Hepatocyte (in vitro differentiated cells): ENCODE results near the gene DEFB127. TPM values are rescaled to one million over a fixed set of nuclear protein-coding genes. Genes with fewer than 3 reads are reported as not detected.
"Not testable (repeated sequence)": the region's sequence is repeated elsewhere in the genome, so short reads cannot be mapped to it uniquely, and the experiment has no call there.

Experiments used
- DNase-seq: peaks from one replicate; pipeline ENCODE4 v3.0.0-alpha.2; 2016; ENCODE audit warnings: low spot score
- H2AFZ ChIP-seq: fragments of 200-600 bp; sonication (generic); 2 replicates; pipeline ENCODE4 v1.6.0; 2016; ENCODE audit warnings: antibody characterized with exemption, mild to moderate bottlenecking
- H3K27ac ChIP-seq: fragments of 200-600 bp; sonication (generic); 2 replicates; pipeline ENCODE4 v1.5.1; 2016; ENCODE audit warnings: mild to moderate bottlenecking
- H3K27me3 ChIP-seq: fragments of 200-600 bp; sonication (generic); 2 replicates; pipeline ENCODE4 v1.6.1; 2016
- H3K36me3 ChIP-seq: fragments of 200-600 bp; sonication (generic); replicated peaks from 2 replicates; pipeline ENCODE4 v1.5.1; 2016; ENCODE audit warnings: low read depth; ENCODE audit not compliant: insufficient read depth
- H3K4me1 ChIP-seq: fragments of 200-600 bp; sonication (generic); 2 replicates; pipeline ENCODE4 v1.5.1; 2016; ENCODE audit warnings: mild to moderate bottlenecking, moderate library complexity; ENCODE audit not compliant: insufficient read depth
- H3K4me2 ChIP-seq: fragments of 200-600 bp; sonication (generic); 2 replicates; pipeline ENCODE4 v1.6.0; 2016
- H3K4me3 ChIP-seq: fragments of 200-600 bp; sonication (generic); 2 replicates; pipeline ENCODE4 v1.5.1; 2016; ENCODE audit warnings: mild to moderate bottlenecking
- H3K79me2 ChIP-seq: fragments of 200-600 bp; sonication (generic); 2 replicates; pipeline ENCODE4 v1.6.0; 2017; ENCODE audit warnings: mild to moderate bottlenecking
- H3K9me2 ChIP-seq: fragments of 200-600 bp; sonication (generic); replicated peaks from 2 replicates; pipeline ENCODE4 v1.6.0; 2017; ENCODE audit warnings: mild to moderate bottlenecking; ENCODE audit not compliant: insufficient read depth
- H3K9me3 ChIP-seq: fragments of 200-600 bp; sonication (generic); 2 replicates; pipeline ENCODE4 v1.5.1; 2016; ENCODE audit warnings: low read depth, mild to moderate bottlenecking
- H4K20me1 ChIP-seq: fragments of 200-600 bp; sonication (generic); 2 replicates; pipeline ENCODE4 v1.6.0; 2016; ENCODE audit warnings: mild to moderate bottlenecking; ENCODE audit not compliant: insufficient read depth, poor library complexity, severe bottlenecking
- CTCF ChIP-seq: fragments of 200-600 bp; sonication (generic); IDR thresholded peaks from 2 replicates; pipeline ENCODE4 v1.5.1; 2016; ENCODE audit warnings: antibody characterized with exemption, mild to moderate bottlenecking; ENCODE audit not compliant: poor library complexity
- EZH2 ChIP-seq: fragments of 200-600 bp; sonication (generic); IDR thresholded peaks from 2 replicates; pipeline ENCODE4 v1.6.1; 2016; ENCODE audit warnings: antibody characterized with exemption, mild to moderate bottlenecking, borderline replicate concordance
- EZH2phosphoT487 ChIP-seq: fragments of 200-600 bp; sonication (generic); IDR thresholded peaks from one replicate; pipeline ENCODE4 v1.6.1; 2018; ENCODE audit warnings: antibody characterized with exemption, mild to moderate bottlenecking, low read depth, moderate library complexity; ENCODE audit not compliant: unreplicated experiment, severe bottlenecking
- WGBS: methylation state at CpG from one replicate; pipeline ENCODE4 v1.1.6; 2016; ENCODE audit warnings: low lambda C conversion rate; ENCODE audit errors: missing lambda C conversion rate; 5-methylcytosine and 5-hydroxymethylcytosine counted together
- polyA plus RNA-seq: library from polyadenylated mRNA; unstranded; fragments of >200 nt; fragmentation: Nextera tagmentation; extraction: Ambion mirVana; gene quantifications from 2 replicates; pipeline ENCODE4 v1.2.1, GENCODE V29; 2016
- total RNA-seq: library from RNA; depleted of rRNA; stranded (reverse); fragments of >200 nt; gene quantifications from 2 replicates; pipeline ENCODE4 v1.2.3, GENCODE V29; 2014

DEFB127 gene
- total and polyA plus RNA-seq, 2 experiments from 2014 or later, result not detected

GRCh38 chr20:187733-188132, 30.5 kb downstream of the DEFB127 start:
- Histone ChIP-seq H4K20me1 (no peaks in the 10 kb centered on the region), H2AFZ (no peak overlapping the region), H3K9me3 (no peaks in the 10 kb centered on the region), H3K79me2 (no peaks in the 10 kb centered on the region), H3K4me3 (no peak overlapping the region), H3K27me3 (no peaks in the 10 kb centered on the region), H3K9me2 (no peaks in the 10 kb centered on the region), H3K4me1 (no peaks in the 10 kb centered on the region), H3K36me3 (no peaks in the 10 kb centered on the region), H3K27ac (no peak overlapping the region), H3K4me2 (no peak overlapping the region)
- 71% methylated on average over 2 of the region's 2 CpGs for WGBS
- TF ChIP-seq EZH2phosphoT487, result no peak
- TF ChIP-seq CTCF, result no peak
- no peak for TF ChIP-seq EZH2
- no peak for DNase-seq

- no peaks in the 10 kb centered on the region for H4K20me1 ChIP-seq
- H3K9me2 ChIP-seq, result no peaks in the 10 kb centered on the region
- WGBS, result 69% methylated on average over 7 of the region's 7 CpGs
- TF ChIP-seq CTCF (no peak), EZH2phosphoT487 (no peak), EZH2 (no peak)
- no peaks in the 10 kb centered on the region for H3K27me3 ChIP-seq
- H3K4me1 ChIP-seq, result no peaks in the 10 kb centered on the region
- no peak within 1 kb of the TSS for H3K27ac ChIP-seq
- H3K79me2 ChIP-seq, result no peaks in the 10 kb centered on the region
- no peak within 1 kb of the TSS for H2AFZ ChIP-seq
- no peak within 1 kb of the TSS for H3K4me2 ChIP-seq
- no peaks in the 10 kb centered on the region for H3K9me3 ChIP-seq
- DNase-seq, result no peak
- no peaks in the 10 kb centered on the region for H3K36me3 ChIP-seq
- H3K4me3 ChIP-seq, result no peak within 1 kb of the TSS
Observed at GRCh38 chr20:189611-190010, 32.4 kb downstream of the DEFB127 start, which contains the start of gene DEFB128. DEFB128 (minus strand) TSS chr20:189711; CDS start chr20:189623, 88 bp downstream.

- Histone ChIP-seq H4K20me1 (no peaks in the 10 kb centered on the region), H3K27ac (no peak overlapping the region), H3K9me2 (no peaks in the 10 kb centered on the region), H3K4me1 (no peaks in the 10 kb centered on the region), H3K9me3 (no peaks in the 10 kb centered on the region), H3K36me3 (no peaks in the 10 kb centered on the region), H3K79me2 (no peaks in the 10 kb centered on the region), H3K4me3 (no peak overlapping the region), H2AFZ (no peak overlapping the region), H3K4me2 (no peak overlapping the region), H3K27me3 (no peaks in the 10 kb centered on the region)
- DNase-seq, result no peak
- TF ChIP-seq EZH2 (no peak), EZH2phosphoT487 (no peak)
- WGBS, result 76% methylated on average over 1 of the region's 1 CpG
Observed at GRCh38 chr20:198225-198624, 41.0 kb downstream of the DEFB127 start.

- Histone ChIP-seq H3K27me3 (no peaks in the 10 kb centered on the region), H3K9me3 (no peaks in the 10 kb centered on the region), H3K27ac (no peak overlapping the region), H3K79me2 (no peaks in the 10 kb centered on the region), H2AFZ (no peak overlapping the region), H3K4me1 (no peaks in the 10 kb centered on the region), H3K4me2 (no peak overlapping the region), H3K4me3 (no peak overlapping the region), H4K20me1 (no peaks in the 10 kb centered on the region), H3K36me3 (no peaks in the 10 kb centered on the region), H3K9me2 (no peaks in the 10 kb centered on the region)
- no peak for DNase-seq
- WGBS, result 83% methylated on average over 4 of the region's 4 CpGs
- no peak for TF ChIP-seq EZH2phosphoT487
- no peak for TF ChIP-seq CTCF
- TF ChIP-seq EZH2, result no peak
Observed at GRCh38 chr20:199996-200395, 42.7 kb downstream of the DEFB127 start.

GRCh38 chr20:203630-204029, 46.4 kb downstream of the DEFB127 start:
- not testable (repeated sequence) for H3K27ac ChIP-seq, H3K9me3 ChIP-seq, H3K79me2 ChIP-seq, H2AFZ ChIP-seq, H3K4me2 ChIP-seq, H3K9me2 ChIP-seq, H3K36me3 ChIP-seq, H3K4me3 ChIP-seq, H3K27me3 ChIP-seq, H3K4me1 ChIP-seq, H4K20me1 ChIP-seq, DNase-seq
- WGBS, result 85% methylated on average over 4 of the region's 4 CpGs
